ENCODE measurements around the gene CABLES2. TPM values are rescaled to one million over a fixed set of nuclear protein-coding genes. Genes with fewer than 3 reads are reported as not detected.

CABLES2 gene
- total and polyA plus RNA-seq, 4 donors: 0.92 to 3.2 (median 2.0) TPM

GRCh38 chr20:62416651-62417637 is 9.9 kb upstream of the CABLES2 start:
- WGBS: 82% methylated on average over 43 of the region's 43 CpGs
- Histone ChIP-seq H3K9me3 (ENCODE audit: control insufficient read depth in 4 of 4, low read length in 3 of 4) (no peaks in the 10 kb centered on the region), H3K4me3 (ENCODE audit: low read depth in 1 of 3, low read length in 3 of 3) (no peak overlapping the region), H3K36me3 (ENCODE audit: control insufficient read depth in 4 of 4, insufficient read depth in 3 of 4, low read depth in 1 of 4, low read length in 3 of 4) (no peaks in the 10 kb centered on the region), H3K27me3 (ENCODE audit: control insufficient read depth in 4 of 4, insufficient read depth in 4 of 4, low read length in 3 of 4) (no peaks in the 10 kb centered on the region), H3K27ac (ENCODE audit: low read depth in 1 of 2, low read length in 2 of 2) (no peak overlapping the region), H3K9ac (ENCODE audit: low read depth in 1 of 2, low read length in 2 of 2) (no peak overlapping the region), H3K4me1 (ENCODE audit: control insufficient read depth in 4 of 4, insufficient read depth in 4 of 4, low read length in 3 of 4) (peaks cover 0 to 3% (median 0%) of the 10 kb centered on the region in 4 donors)
- DNase-seq (ENCODE audit: low spot score): no peak
- no peak for TF ChIP-seq REST (IDR thresholded peaks at IDR 0.05)
- no peak for TF ChIP-seq TAF1 (conservative IDR thresholded peaks at IDR 0.05)
- no peak for TF ChIP-seq HNF4A (conservative IDR thresholded peaks at IDR 0.05)
- no peak for TF ChIP-seq FOXA1 (IDR thresholded peaks at IDR 0.05)
- no peak for TF ChIP-seq GABPA (IDR thresholded peaks at IDR 0.05 in 1 of 2, conservative IDR thresholded peaks at IDR 0.05 in 1 of 2)
- no peak for TF ChIP-seq HNF4G (IDR thresholded peaks at IDR 0.05)
- TF ChIP-seq RXRA (IDR thresholded peaks at IDR 0.05): no peak
- no peak for TF ChIP-seq YY1 (IDR thresholded peaks at IDR 0.05)
- TF ChIP-seq ZBTB33 (IDR thresholded peaks at IDR 0.05): no peak
- TF ChIP-seq SP1 (IDR thresholded peaks at IDR 0.05): no peak
- no peak for TF ChIP-seq NR2F2 (IDR thresholded peaks at IDR 0.05)
- no peak for TF ChIP-seq EGR1 (IDR thresholded peaks at IDR 0.05; ENCODE audit: low read depth in 2 of 2)
- no peak for TF ChIP-seq CTCF (IDR thresholded peaks at IDR 0.05; ENCODE audit: low read depth, low read length, missing input control)
- TF ChIP-seq RAD21 (IDR thresholded peaks at IDR 0.05): no peak
- TF ChIP-seq FOXA2 (IDR thresholded peaks at IDR 0.05): no peak
- no peak for TF ChIP-seq MAX (IDR thresholded peaks at IDR 0.05)
- TF ChIP-seq JUND (IDR thresholded peaks at IDR 0.05): no peak
- TF ChIP-seq ATF3 (IDR thresholded peaks at IDR 0.05): no peak

Data from liver (tissue), 9 donors.